ENCODE measurements around the gene DRAM1.
"Not testable (repeated sequence)": the region's sequence is repeated elsewhere in the genome, so short reads cannot be mapped to it uniquely, and the experiment has no call there.

DRAM1 gene

DNA sequence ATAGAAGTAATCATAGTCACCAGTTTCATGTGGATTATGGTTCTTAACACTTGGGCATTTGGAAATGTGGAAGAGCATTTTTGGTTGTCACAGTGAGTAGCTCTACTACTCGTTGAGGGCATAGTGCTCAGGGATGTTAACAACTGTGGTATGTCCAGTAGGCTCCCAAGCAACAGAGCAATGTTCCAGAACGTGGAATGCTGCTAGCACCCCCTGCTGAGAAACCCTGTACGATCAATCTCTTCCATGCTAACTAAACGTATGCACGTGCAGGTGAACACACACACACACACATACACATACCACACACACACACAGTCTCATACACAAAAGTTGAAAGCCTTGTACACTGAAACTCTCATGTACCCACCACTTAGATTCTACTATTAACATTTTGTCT lies 30.1 kb upstream of the DRAM1 start:
- H3K27ac ChIP-seq: no peak overlapping the region
- H3K9me3 ChIP-seq (ENCODE audit: severe bottlenecking): no peaks in the 10 kb centered on the region
- TF ChIP-seq, protein P1, sequence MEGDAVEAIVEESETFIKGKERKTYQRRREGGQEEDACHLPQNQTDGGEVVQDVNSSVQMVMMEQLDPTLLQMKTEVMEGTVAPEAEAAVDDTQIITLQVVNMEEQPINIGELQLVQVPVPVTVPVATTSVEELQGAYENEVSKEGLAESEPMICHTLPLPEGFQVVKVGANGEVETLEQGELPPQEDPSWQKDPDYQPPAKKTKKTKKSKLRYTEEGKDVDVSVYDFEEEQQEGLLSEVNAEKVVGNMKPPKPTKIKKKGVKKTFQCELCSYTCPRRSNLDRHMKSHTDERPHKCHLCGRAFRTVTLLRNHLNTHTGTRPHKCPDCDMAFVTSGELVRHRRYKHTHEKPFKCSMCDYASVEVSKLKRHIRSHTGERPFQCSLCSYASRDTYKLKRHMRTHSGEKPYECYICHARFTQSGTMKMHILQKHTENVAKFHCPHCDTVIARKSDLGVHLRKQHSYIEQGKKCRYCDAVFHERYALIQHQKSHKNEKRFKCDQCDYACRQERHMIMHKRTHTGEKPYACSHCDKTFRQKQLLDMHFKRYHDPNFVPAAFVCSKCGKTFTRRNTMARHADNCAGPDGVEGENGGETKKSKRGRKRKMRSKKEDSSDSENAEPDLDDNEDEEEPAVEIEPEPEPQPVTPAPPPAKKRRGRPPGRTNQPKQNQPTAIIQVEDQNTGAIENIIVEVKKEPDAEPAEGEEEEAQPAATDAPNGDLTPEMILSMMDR (IDR thresholded peaks at IDR 0.05; ENCODE audit: low read depth, low read length): no peak
- no peak overlapping the region for H3K4me3 ChIP-seq (ENCODE audit: low read depth, low read length)
- no peak for DNase-seq
- H3K36me3 ChIP-seq: no peaks in the 10 kb centered on the region
- no peaks in the 10 kb centered on the region for H3K27me3 ChIP-seq (ENCODE audit: insufficient read depth, low read depth, severe bottlenecking)

DNA sequence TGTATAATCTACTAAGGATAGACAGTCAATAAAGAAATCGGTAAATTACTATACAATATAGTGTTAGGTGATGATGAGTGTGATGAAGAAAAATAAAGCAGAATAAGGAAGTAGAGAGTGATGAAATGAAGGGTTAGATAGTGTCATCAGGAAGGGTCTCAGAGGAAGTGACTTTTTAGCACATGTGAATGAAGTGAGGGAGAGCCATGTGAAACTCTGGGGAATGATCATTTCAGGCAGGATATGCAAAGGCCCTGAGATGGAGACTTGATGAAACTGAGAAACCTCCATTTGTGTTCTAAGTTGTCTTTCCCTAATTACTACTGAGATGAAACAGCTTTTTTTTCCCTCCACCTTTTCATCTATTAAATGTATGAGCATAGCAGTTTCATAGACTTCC lies 27.2 kb upstream of the DRAM1 start:
- Histone ChIP-seq H3K9me3 (ENCODE audit: severe bottlenecking) (no peaks in the 10 kb centered on the region), H3K27ac (no peak overlapping the region), H3K36me3 (no peaks in the 10 kb centered on the region), H3K27me3 (ENCODE audit: insufficient read depth, low read depth, severe bottlenecking) (no peaks in the 10 kb centered on the region), H3K4me3 (ENCODE audit: low read depth, low read length) (no peak overlapping the region)
- TF ChIP-seq, protein P1 (IDR thresholded peaks at IDR 0.05; ENCODE audit: low read depth, low read length): no peak
- no peak for DNase-seq

DNA sequence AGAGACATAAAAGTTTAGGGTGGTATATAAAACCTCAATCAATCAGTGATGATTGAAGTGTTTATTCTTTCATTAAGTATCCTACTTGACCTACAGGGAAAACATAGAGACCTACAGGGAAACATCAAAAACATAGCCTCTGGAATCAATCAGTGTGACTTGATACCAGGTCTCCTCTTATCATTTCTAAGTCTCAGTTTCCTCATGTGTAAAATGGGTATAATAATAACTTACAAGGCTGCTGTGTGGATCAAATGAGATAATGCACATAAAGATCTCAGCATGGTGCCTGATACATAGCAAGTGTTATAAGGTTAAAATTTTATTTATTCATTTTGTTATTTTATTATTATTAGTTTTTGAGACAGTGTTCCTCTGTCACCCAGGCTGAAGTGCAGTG lies 24.4 kb upstream of the DRAM1 start:
- TF ChIP-seq, protein P1 (IDR thresholded peaks at IDR 0.05; ENCODE audit: low read depth, low read length): no peak
- H3K27ac ChIP-seq: no peak overlapping the region

DNA sequence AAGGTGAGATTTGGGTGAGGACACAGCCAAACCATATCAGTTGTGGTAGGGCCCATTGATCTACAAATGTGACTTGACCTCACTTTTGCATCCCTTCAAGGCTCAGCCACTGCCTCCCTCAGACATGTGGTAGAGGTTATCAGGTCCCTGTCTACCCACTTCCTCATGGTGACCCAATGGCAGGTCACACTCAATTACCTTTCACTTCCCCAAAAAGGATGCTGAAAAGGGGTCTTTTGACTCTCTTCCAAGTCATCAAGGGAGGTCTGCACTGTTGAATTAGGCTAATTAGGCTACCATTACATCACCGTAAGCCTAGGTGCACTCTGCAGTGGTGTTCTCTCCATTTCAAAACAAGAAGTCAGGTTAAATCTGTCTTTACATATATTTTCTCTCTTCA lies 22.6 kb upstream of the DRAM1 start:
- DNase-seq: no peak
- Histone ChIP-seq H3K4me3 (ENCODE audit: low read depth, low read length) (no peak overlapping the region), H3K27ac (no peak overlapping the region), H3K36me3 (no peaks in the 10 kb centered on the region), H3K9me3 (ENCODE audit: severe bottlenecking) (no peaks in the 10 kb centered on the region), H3K27me3 (ENCODE audit: insufficient read depth, low read depth, severe bottlenecking) (no peaks in the 10 kb centered on the region)
- TF ChIP-seq, protein P1 (IDR thresholded peaks at IDR 0.05; ENCODE audit: low read depth, low read length): no peak

More for the DNA sequence above, 24.4 kb upstream of the DRAM1 start:
- no peaks in the 10 kb centered on the region for H3K27me3 ChIP-seq (ENCODE audit: insufficient read depth, low read depth, severe bottlenecking)
- no peaks in the 10 kb centered on the region for H3K36me3 ChIP-seq
- H3K9me3 ChIP-seq (ENCODE audit: severe bottlenecking): no peaks in the 10 kb centered on the region
- H3K4me3 ChIP-seq (ENCODE audit: low read depth, low read length): no peak overlapping the region
- no peak for DNase-seq

DNA sequence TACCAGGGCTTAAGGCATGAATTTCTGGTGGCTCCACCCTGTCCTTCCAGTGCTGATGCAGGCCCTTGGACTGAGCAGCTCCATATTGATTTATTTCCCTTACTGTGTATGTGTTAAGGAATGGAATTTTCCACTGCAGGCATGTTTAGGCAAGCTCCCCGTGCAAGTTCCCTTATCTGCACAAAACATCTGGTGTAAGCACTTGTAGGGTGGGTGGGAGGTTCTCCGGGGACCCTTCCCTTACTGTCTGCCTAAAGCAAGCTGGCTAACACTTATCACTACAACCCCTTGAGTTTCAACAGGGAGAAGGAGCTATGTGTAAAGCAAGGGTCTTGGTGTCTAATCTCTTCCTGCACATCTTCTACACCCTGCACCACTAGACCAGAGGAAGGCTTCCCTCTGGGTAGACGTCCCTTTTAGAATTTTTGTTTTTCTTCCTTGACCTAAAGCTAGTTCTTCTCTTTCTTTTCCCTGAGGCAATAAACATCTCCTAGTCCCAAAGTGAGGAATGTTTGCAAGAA lies 22.0 kb upstream of the DRAM1 start:
- no peak overlapping the region for H3K27ac ChIP-seq
- no peak overlapping the region for H3K4me3 ChIP-seq (ENCODE audit: low read depth, low read length)
- TF ChIP-seq, protein P1 (IDR thresholded peaks at IDR 0.05; ENCODE audit: low read depth, low read length): no peak
- no peaks in the 10 kb centered on the region for H3K9me3 ChIP-seq (ENCODE audit: severe bottlenecking)
- H3K27me3 ChIP-seq (ENCODE audit: insufficient read depth, low read depth, severe bottlenecking): no peaks in the 10 kb centered on the region
- DNase-seq: no peak
- no peaks in the 10 kb centered on the region for H3K36me3 ChIP-seq

DNA sequence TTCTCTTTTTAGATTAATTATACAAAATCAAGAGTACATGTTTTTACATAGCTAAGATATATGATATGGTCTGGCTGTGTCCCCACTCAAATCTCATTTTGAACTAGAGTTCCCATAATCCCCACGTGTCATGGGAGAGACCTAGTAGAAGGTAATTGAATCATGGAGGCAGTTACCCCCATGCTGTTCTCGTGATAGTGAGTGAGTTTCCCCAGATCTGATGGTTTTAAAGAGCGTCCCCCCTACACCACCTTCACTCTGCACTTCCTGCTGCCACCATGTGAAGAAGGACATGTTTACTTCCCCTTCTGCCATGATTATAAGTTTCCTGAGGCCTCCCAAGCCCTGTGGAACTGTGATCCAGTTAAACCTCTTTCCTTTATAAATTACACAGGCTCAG lies 21.4 kb upstream of the DRAM1 start:
- Histone ChIP-seq H3K36me3 (no peaks in the 10 kb centered on the region), H3K27ac (no peak overlapping the region), H3K9me3 (ENCODE audit: severe bottlenecking) (no peaks in the 10 kb centered on the region), H3K4me3 (ENCODE audit: low read depth, low read length) (no peak overlapping the region), H3K27me3 (ENCODE audit: insufficient read depth, low read depth, severe bottlenecking) (no peaks in the 10 kb centered on the region)
- DNase-seq: no peak
- TF ChIP-seq, protein P1 (IDR thresholded peaks at IDR 0.05; ENCODE audit: low read depth, low read length): no peak

DNA sequence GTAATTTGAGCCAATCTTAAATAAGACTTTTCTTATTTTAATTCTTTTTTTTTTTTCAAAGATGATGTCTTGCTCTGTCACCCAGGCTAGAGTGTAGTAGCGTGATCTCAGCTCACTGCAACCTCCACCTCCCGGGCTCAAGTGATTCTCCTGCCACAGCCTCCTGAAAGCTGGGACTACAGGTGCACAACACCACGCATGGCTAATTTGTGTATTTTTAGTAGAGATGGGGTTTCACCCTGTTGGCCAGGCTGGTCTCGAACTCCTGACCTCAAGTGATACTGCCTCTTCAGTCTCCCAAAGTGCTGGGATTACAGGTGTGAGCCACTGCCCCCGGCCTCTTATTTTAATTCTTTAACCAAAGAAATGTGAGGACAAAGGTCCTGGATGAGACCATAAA lies 20.8 kb upstream of the DRAM1 start:
- not testable (repeated sequence) for H3K27ac ChIP-seq; H3K36me3 ChIP-seq; H3K9me3 ChIP-seq (ENCODE audit: severe bottlenecking); DNase-seq; H3K4me3 ChIP-seq (ENCODE audit: low read depth, low read length); H3K27me3 ChIP-seq (ENCODE audit: insufficient read depth, low read depth, severe bottlenecking)

All from WERI-Rb-1 (cell line).